ENCODE data around the gene KLHL29.

KLHL29 gene

DNA sequence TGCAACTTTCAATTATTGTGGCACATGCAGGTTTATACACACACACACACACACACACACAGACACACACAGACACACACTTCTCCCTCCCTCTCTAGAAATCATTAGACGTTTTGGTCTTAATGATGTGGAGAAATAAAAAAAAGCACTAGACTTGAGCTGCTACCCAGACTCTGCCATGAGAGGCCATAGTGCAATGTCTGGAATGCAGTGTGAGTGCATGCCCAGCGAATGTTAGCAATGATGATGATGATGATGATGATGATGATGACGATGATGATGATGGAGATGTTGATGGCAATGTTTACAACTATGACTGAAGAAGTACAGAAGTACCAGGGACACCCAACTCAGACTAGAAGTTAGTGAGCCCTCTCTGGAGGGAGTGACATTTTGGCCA is 23.8 kb upstream of the KLHL29 start:
- DNase-seq (no peak), ATAC-seq (ENCODE audit: insufficient read depth, low read depth) (no peak)
- TF ChIP-seq, protein P1, sequence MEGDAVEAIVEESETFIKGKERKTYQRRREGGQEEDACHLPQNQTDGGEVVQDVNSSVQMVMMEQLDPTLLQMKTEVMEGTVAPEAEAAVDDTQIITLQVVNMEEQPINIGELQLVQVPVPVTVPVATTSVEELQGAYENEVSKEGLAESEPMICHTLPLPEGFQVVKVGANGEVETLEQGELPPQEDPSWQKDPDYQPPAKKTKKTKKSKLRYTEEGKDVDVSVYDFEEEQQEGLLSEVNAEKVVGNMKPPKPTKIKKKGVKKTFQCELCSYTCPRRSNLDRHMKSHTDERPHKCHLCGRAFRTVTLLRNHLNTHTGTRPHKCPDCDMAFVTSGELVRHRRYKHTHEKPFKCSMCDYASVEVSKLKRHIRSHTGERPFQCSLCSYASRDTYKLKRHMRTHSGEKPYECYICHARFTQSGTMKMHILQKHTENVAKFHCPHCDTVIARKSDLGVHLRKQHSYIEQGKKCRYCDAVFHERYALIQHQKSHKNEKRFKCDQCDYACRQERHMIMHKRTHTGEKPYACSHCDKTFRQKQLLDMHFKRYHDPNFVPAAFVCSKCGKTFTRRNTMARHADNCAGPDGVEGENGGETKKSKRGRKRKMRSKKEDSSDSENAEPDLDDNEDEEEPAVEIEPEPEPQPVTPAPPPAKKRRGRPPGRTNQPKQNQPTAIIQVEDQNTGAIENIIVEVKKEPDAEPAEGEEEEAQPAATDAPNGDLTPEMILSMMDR (IDR thresholded peaks at IDR 0.05; ENCODE audit: borderline replicate concordance, extremely low read depth, low read length, poor library complexity, severe bottlenecking): no peak
- TF ChIP-seq EZH2 (IDR thresholded peaks at IDR 0.05; ENCODE audit: borderline replicate concordance, low read depth, low read length, severe bottlenecking): no peak

DNA sequence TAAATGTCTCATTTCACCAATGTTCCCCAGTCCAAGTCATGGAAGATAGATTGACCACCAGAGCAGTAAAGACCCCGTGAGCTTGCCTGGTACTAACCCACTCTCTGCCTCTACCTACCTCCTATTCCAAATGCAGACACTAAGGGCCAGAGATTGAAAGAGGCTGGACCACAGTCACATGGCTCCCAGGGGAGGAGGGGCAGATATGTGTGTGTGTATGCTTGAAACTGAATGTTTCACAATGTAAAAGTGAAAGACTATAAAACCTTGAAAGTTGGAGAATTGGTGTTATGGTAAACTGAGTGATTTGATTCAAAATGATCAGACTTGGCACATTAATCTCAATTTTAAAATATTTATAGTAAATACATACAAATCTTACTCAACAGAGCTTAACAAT is 21.7 kb upstream of the KLHL29 start:
- H3K9ac ChIP-seq (ENCODE audit: low read depth, low read length): no peak overlapping the region
- H3K27ac ChIP-seq (ENCODE audit: low read length): no peak overlapping the region
- no peak for ATAC-seq (ENCODE audit: insufficient read depth, low read depth)
- no peaks in the 10 kb centered on the region for H3K36me3 ChIP-seq (ENCODE audit: insufficient read depth, low read length)
- no peak for DNase-seq
- H2AFZ ChIP-seq (ENCODE audit: low read depth, low read length): no peak overlapping the region
- H3K4me2 ChIP-seq (ENCODE audit: insufficient read depth, low read length): no peak overlapping the region
- no peaks in the 10 kb centered on the region for H3K79me2 ChIP-seq (ENCODE audit: insufficient read depth, low read length)
- no peaks in the 10 kb centered on the region for H4K20me1 ChIP-seq (ENCODE audit: insufficient read depth, low read length)
- H3K27me3 ChIP-seq (ENCODE audit: insufficient read depth, low read length, poor library complexity): peaks cover 19% of the 10 kb centered on the region
- no peaks in the 10 kb centered on the region for H3K4me1 ChIP-seq (ENCODE audit: insufficient read depth, low read length)
- H3K4me3 ChIP-seq (ENCODE audit: low read depth in 1 of 2, low read length in 2 of 2): no peak overlapping the region
- H3K9me3 ChIP-seq (ENCODE audit: insufficient read depth, low read length, severe bottlenecking): no peaks in the 10 kb centered on the region
- TF ChIP-seq, protein P1 (IDR thresholded peaks at IDR 0.05; ENCODE audit: borderline replicate concordance, extremely low read depth, low read length, poor library complexity, severe bottlenecking): no peak
- TF ChIP-seq EZH2 (IDR thresholded peaks at IDR 0.05; ENCODE audit: borderline replicate concordance, low read depth, low read length, severe bottlenecking): no peak

More for the DNA sequence above, 23.8 kb upstream of the KLHL29 start:
- H3K79me2 ChIP-seq (ENCODE audit: insufficient read depth, low read length): no peaks in the 10 kb centered on the region
- no peak overlapping the region for H3K9ac ChIP-seq (ENCODE audit: low read depth, low read length)
- H4K20me1 ChIP-seq (ENCODE audit: insufficient read depth, low read length): no peaks in the 10 kb centered on the region
- no peaks in the 10 kb centered on the region for H3K4me1 ChIP-seq (ENCODE audit: insufficient read depth, low read length)
- peaks cover 19% of the 10 kb centered on the region for H3K27me3 ChIP-seq (ENCODE audit: insufficient read depth, low read length, poor library complexity)
- H3K4me3 ChIP-seq (ENCODE audit: low read depth in 1 of 2, low read length in 2 of 2): no peak overlapping the region
- H3K9me3 ChIP-seq (ENCODE audit: insufficient read depth, low read length, severe bottlenecking): no peaks in the 10 kb centered on the region
- H3K36me3 ChIP-seq (ENCODE audit: insufficient read depth, low read length): no peaks in the 10 kb centered on the region
- no peak overlapping the region for H3K4me2 ChIP-seq (ENCODE audit: insufficient read depth, low read length)
- no peak overlapping the region for H3K27ac ChIP-seq (ENCODE audit: low read length)
- H2AFZ ChIP-seq (ENCODE audit: low read depth, low read length): no peak overlapping the region

DNA sequence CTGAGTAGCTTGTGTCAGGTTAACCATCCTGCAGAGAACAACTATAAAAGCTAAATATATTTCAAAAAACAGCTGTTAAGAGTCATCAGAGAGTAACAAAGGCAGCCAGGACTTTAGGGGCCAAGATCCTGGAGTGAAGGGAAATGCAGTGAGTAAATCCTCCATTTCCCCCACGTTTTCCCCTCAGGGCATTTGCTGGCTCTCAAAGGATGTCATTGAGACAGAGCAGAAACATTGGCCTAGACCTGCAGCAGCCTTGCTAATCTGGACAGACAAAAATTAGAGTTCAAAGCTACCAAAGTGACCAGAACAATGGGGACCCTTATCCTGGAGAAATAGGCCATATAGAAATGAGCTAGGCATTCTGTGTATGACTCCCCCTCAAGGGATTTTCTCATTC is 21.1 kb upstream of the KLHL29 start:
- TF ChIP-seq, protein P1 (IDR thresholded peaks at IDR 0.05; ENCODE audit: borderline replicate concordance, extremely low read depth, low read length, poor library complexity, severe bottlenecking): no peak
- TF ChIP-seq EZH2 (IDR thresholded peaks at IDR 0.05; ENCODE audit: borderline replicate concordance, low read depth, low read length, severe bottlenecking): no peak
- H3K4me2 ChIP-seq (ENCODE audit: insufficient read depth, low read length): no peak overlapping the region
- H3K4me3 ChIP-seq (ENCODE audit: low read depth in 1 of 2, low read length in 2 of 2): no peak overlapping the region
- H4K20me1 ChIP-seq (ENCODE audit: insufficient read depth, low read length): no peaks in the 10 kb centered on the region
- H3K9ac ChIP-seq (ENCODE audit: low read depth, low read length): no peak overlapping the region
- H3K4me1 ChIP-seq (ENCODE audit: insufficient read depth, low read length): no peaks in the 10 kb centered on the region
- no peaks in the 10 kb centered on the region for H3K9me3 ChIP-seq (ENCODE audit: insufficient read depth, low read length, severe bottlenecking)
- H3K79me2 ChIP-seq (ENCODE audit: insufficient read depth, low read length): no peaks in the 10 kb centered on the region
- DNase-seq (no peak), ATAC-seq (ENCODE audit: insufficient read depth, low read depth) (no peak)
- H3K27me3 ChIP-seq (ENCODE audit: insufficient read depth, low read length, poor library complexity): peaks cover 19% of the 10 kb centered on the region
- no peak overlapping the region for H2AFZ ChIP-seq (ENCODE audit: low read depth, low read length)
- H3K27ac ChIP-seq (ENCODE audit: low read length): no peak overlapping the region
- no peaks in the 10 kb centered on the region for H3K36me3 ChIP-seq (ENCODE audit: insufficient read depth, low read length)

DNA sequence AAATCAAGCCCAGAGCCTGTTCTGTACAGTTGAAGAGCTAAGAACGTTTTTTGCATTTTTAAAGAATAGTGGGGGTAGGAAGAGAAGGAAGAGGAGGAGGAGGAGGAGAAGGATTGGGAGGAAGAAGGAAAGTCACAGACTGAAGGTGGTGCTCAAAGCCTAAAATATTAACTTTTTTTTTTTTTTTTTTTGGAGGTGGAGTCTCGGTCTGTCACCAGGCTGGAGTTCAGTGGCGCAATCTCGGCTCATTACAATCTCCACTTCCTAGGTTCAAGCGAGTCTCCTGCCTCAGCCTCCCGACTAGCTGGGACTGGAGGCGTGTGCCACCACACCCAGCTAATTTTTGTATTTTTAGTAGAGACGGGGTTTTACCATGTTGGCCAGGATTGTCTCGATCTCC is 18.3 kb upstream of the KLHL29 start:
- no peak for ATAC-seq (ENCODE audit: insufficient read depth, low read depth)
- no peaks in the 10 kb centered on the region for H3K36me3 ChIP-seq (ENCODE audit: insufficient read depth, low read length)
- no peak overlapping the region for H2AFZ ChIP-seq (ENCODE audit: low read depth, low read length)
- no peaks in the 10 kb centered on the region for H3K79me2 ChIP-seq (ENCODE audit: insufficient read depth, low read length)
- H3K4me1 ChIP-seq (ENCODE audit: insufficient read depth, low read length): no peaks in the 10 kb centered on the region
- TF ChIP-seq EZH2 (IDR thresholded peaks at IDR 0.05; ENCODE audit: borderline replicate concordance, low read depth, low read length, severe bottlenecking): no peak
- TF ChIP-seq, protein P1 (IDR thresholded peaks at IDR 0.05; ENCODE audit: borderline replicate concordance, extremely low read depth, low read length, poor library complexity, severe bottlenecking): no peak
- no peak overlapping the region for H3K27ac ChIP-seq (ENCODE audit: low read length)
- H4K20me1 ChIP-seq (ENCODE audit: insufficient read depth, low read length): no peaks in the 10 kb centered on the region
- no peak for DNase-seq
- H3K4me3 ChIP-seq (ENCODE audit: low read depth in 1 of 2, low read length in 2 of 2): no peak overlapping the region
- no peaks in the 10 kb centered on the region for H3K9me3 ChIP-seq (ENCODE audit: insufficient read depth, low read length, severe bottlenecking)
- H3K9ac ChIP-seq (ENCODE audit: low read depth, low read length): no peak overlapping the region
- H3K4me2 ChIP-seq (ENCODE audit: insufficient read depth, low read length): no peak overlapping the region
- H3K27me3 ChIP-seq (ENCODE audit: insufficient read depth, low read length, poor library complexity): peaks cover 17% of the 10 kb centered on the region

All from DND-41 (cell line).